NCI-H460 (cell line): Measurements from ENCODE around the gene ADRM1. TPM values are rescaled to one million over a fixed set of nuclear protein-coding genes. Genes with fewer than 3 reads are reported as not detected.

Source experiments
- DNase-seq: peaks from one replicate; pipeline ENCODE4 v3.0.0-alpha.2; 2016; ENCODE audit warnings: low read depth; ENCODE audit errors: extremely low read depth
- total RNA-seq: library from RNA; depleted of rRNA; stranded (reverse); fragments of >200 nt; shearing (Covaris generic); gene quantifications from 2 replicates; pipeline ENCODE4 v1.2.3, GENCODE V29; 2014

The ADRM1 gene
- total RNA-seq, 1 experiment from 2014 or later = 142 TPM

GRCh38 chr20:62280303-62280702 is 22.5 kb upstream of the ADRM1 start:
- no peak for DNase-seq

GRCh38 chr20:62281161-62281933 is 21.4 kb upstream of the ADRM1 start:
- DNase-seq = no peak

- no peak for DNase-seq
Measured at GRCh38 chr20:62282103-62282502, 20.7 kb upstream of the ADRM1 start.

GRCh38 chr20:62282877-62283503 is 19.8 kb upstream of the ADRM1 start:
- DNase-seq = no peak

- no peak for DNase-seq
Measured at GRCh38 chr20:62284448-62284847, 18.3 kb upstream of the ADRM1 start.

- DNase-seq = no peak
Measured at GRCh38 chr20:62285151-62285550, 17.6 kb upstream of the ADRM1 start.

- DNase-seq = no peak
Measured at GRCh38 chr20:62285722-62286121, 17.1 kb upstream of the ADRM1 start.

- no peak for DNase-seq
Measured at GRCh38 chr20:62286493-62287064, 16.2 kb upstream of the ADRM1 start.

- no peak for DNase-seq
Measured at GRCh38 chr20:62287129-62287528, 15.7 kb upstream of the ADRM1 start.

- no peak for DNase-seq
Measured at GRCh38 chr20:62287759-62288534, 14.8 kb upstream of the ADRM1 start.

- no peak for DNase-seq
Measured at GRCh38 chr20:62288535-62289105, 14.2 kb upstream of the ADRM1 start.

GRCh38 chr20:62289131-62289530 is 13.7 kb upstream of the ADRM1 start:
- DNase-seq = no peak

GRCh38 chr20:62289898-62290297 is 12.9 kb upstream of the ADRM1 start:
- DNase-seq = no peak

GRCh38 chr20:62291251-62292066 is 11.3 kb upstream of the ADRM1 start:
- DNase-seq = no peak

- no peak for DNase-seq
Measured at GRCh38 chr20:62292108-62292507, 10.7 kb upstream of the ADRM1 start.

GRCh38 chr20:62293111-62293784 is 9.5 kb upstream of the ADRM1 start:
- DNase-seq = no peak

GRCh38 chr20:62293946-62294345 is 8.9 kb upstream of the ADRM1 start:
- no peak for DNase-seq

GRCh38 chr20:62294516-62294915 is 8.3 kb upstream of the ADRM1 start:
- DNase-seq = no peak

- DNase-seq = no peak
Measured at GRCh38 chr20:62296724-62297448, 5.9 kb upstream of the ADRM1 start.
